Measurements from ENCODE around the gene NUS1.
A peak's percentile ranks its signal among the peaks of the same experiment; 100 is the strongest.
"Not testable (repeated sequence)": the region's sequence is repeated elsewhere in the genome, so short reads cannot be mapped to it uniquely, and the experiment has no call there.

The NUS1 gene

GRCh38 chr6:117721520-117721919, 46.3 kb downstream of the NUS1 start:
- DNase-seq, result not testable (repeated sequence)

- no peak for DNase-seq
These were observed 53.4 kb downstream of the NUS1 start for GRCh38 chr6:117728626-117729025.

GRCh38 chr6:117729613-117730012, 54.3 kb downstream of the NUS1 start:
- DNase-seq, result no peak

- DNase-seq, result peak in 1 of 2 experiments; percentile 9
These were observed 58.1 kb downstream of the NUS1 start for GRCh38 chr6:117733341-117733740.

GRCh38 chr6:117739869-117740268, 64.6 kb downstream of the NUS1 start:
- DNase-seq, result no peak

GRCh38 chr6:117740605-117741004, 65.3 kb downstream of the NUS1 start:
- no peak for DNase-seq

GRCh38 chr6:117750675-117751074, 75.4 kb downstream of the NUS1 start:
- not testable (repeated sequence) for DNase-seq
